Keratinocyte (primary cell): ENCODE results near the gene NEK6. TPM values are rescaled to one million over a fixed set of nuclear protein-coding genes. Genes with fewer than 3 reads are reported as not detected.

Experiments
- DNase-seq: peaks from one replicate; pipeline ENCODE4 v3.0.0-alpha.2; 2011; ENCODE audit warnings: low read depth, missing footprints, low spot score
- FAIRE-seq: peaks from 2 replicates; lab custom pipeline; 2011; peaks lifted over from hg19 to GRCh38; lab: Jason Lieb, UNC
- H2AFZ ChIP-seq: 2 replicates; pipeline ENCODE4 v1.6.0; 2012; ENCODE audit warnings: low read length, control low read depth, inconsistent platforms; ENCODE audit not compliant: control insufficient read depth
- H3K27ac ChIP-seq: 2 replicates; pipeline ENCODE4 v1.5.1; 2011; ENCODE audit warnings: low read length; ENCODE audit not compliant: control insufficient read depth, insufficient read depth
- H3K27me3 ChIP-seq: 3 replicates; pipeline ENCODE4 v1.6.0; 2011; ENCODE audit warnings: low read length; ENCODE audit not compliant: control insufficient read depth, insufficient read depth; ENCODE audit errors: extremely low read depth
- H3K36me3 ChIP-seq, 2 experiments: 2 replicates in 1 of 2; 3 replicates in 1 of 2; pipeline ENCODE4 v1.5.1; 2011; ENCODE audit warnings: low read length in 2 of 2, mild to moderate bottlenecking in 1 of 2; ENCODE audit not compliant: control insufficient read depth in 2 of 2, insufficient read depth in 2 of 2; ENCODE audit errors: extremely low read depth in 1 of 2
- H3K4me1 ChIP-seq: 3 replicates; pipeline ENCODE4 v1.5.1; 2011; ENCODE audit warnings: low read length; ENCODE audit not compliant: control insufficient read depth, insufficient read depth; ENCODE audit errors: extremely low read depth
- H3K4me2 ChIP-seq: 3 replicates; pipeline ENCODE4 v1.6.0; 2011; ENCODE audit warnings: low read depth, low read length; ENCODE audit not compliant: control insufficient read depth, insufficient read depth; ENCODE audit errors: extremely low read depth
- H3K4me3 ChIP-seq, 3 experiments: fragments of 200-600 bp in 1 of 3; sonication (generic) in 1 of 3; 2 replicates in 2 of 3; 3 replicates in 1 of 3; pipeline ENCODE4 v1.5.1; 2011 to 2016; ENCODE audit warnings: low read length in 3 of 3, mild to moderate bottlenecking in 3 of 3, control low read depth in 2 of 3, inconsistent platforms in 1 of 3, low read depth in 1 of 3, mixed read lengths in 1 of 3, mixed run types in 1 of 3, moderate library complexity in 1 of 3; ENCODE audit not compliant: control insufficient read depth in 2 of 3, insufficient read depth in 2 of 3; ENCODE audit errors: extremely low read depth in 1 of 3
- H3K79me2 ChIP-seq: 2 replicates; pipeline ENCODE4 v1.6.0; 2012; ENCODE audit warnings: low read length; ENCODE audit not compliant: control insufficient read depth, insufficient read depth
- H3K9ac ChIP-seq: 3 replicates; pipeline ENCODE4 v1.6.0; 2011; ENCODE audit warnings: low read length; ENCODE audit not compliant: control insufficient read depth, insufficient read depth; ENCODE audit errors: extremely low read depth
- H3K9me1 ChIP-seq: 3 replicates; pipeline ENCODE4 v1.6.0; 2011; ENCODE audit warnings: low read length; ENCODE audit not compliant: control insufficient read depth, insufficient read depth; ENCODE audit errors: extremely low read depth
- H3K9me3 ChIP-seq: 2 replicates; pipeline ENCODE4 v1.5.1; 2012; ENCODE audit warnings: low read depth, low read length; ENCODE audit not compliant: control insufficient read depth
- H4K20me1 ChIP-seq: 3 replicates; pipeline ENCODE4 v1.6.0; 2011; ENCODE audit warnings: low read length; ENCODE audit not compliant: control insufficient read depth, insufficient read depth; ENCODE audit errors: extremely low read depth
- CTCF ChIP-seq, 3 experiments: IDR thresholded peaks in 1 of 3; conservative IDR thresholded peaks in 1 of 3; optimal IDR thresholded peaks in 1 of 3; 2 replicates in 2 of 3; 3 replicates in 1 of 3; pipeline versions ENCODE3 to v1.5.1; 2011; ENCODE audit warnings: low read length in 3 of 3, mild to moderate bottlenecking in 3 of 3, moderate library complexity in 2 of 3, control low read depth in 1 of 3, inconsistent platforms in 1 of 3; ENCODE audit not compliant: insufficient read depth in 2 of 3; ENCODE audit errors: extremely low read depth in 1 of 3
- EZH2 ChIP-seq: IDR thresholded peaks from one replicate; pipeline ENCODE4 v1.6.1; 2012; ENCODE audit warnings: inconsistent platforms, mild to moderate bottlenecking, low read length, moderate library complexity
- dilution Hi-C: fragments of 300-500 bp; cut with MboI; formaldehyde crosslinking; loops from one replicate; pipeline ENCODE4 v1.7.0; 2020; ENCODE audit warnings: low sequenced_read_pairs; ENCODE audit not compliant: extremely low pct_ligation_motif_present
- polyA plus RNA-seq, 5 experiments: library from polyadenylated mRNA; depleted of rRNA in 3 of 5; stranded (reverse) in 3 of 5; stranded (forward) in 1 of 5; unstranded in 1 of 5; fragments of >200 nt; gene quantifications; 1 replicate in 1 of 5; 2 replicates in 3 of 5; 3 replicates in 1 of 5; pipeline versions ENCODE4 v1.2.1 to v1.2.3, GENCODE V29; 2011 to 2012; ENCODE audit warnings: missing spikeins in 2 of 5, low read depth in 1 of 5, low replicate concordance in 1 of 5

Gene NEK6
- polyA plus RNA-seq, 1 donor (not counting 4 experiments of a cell fraction or from before 2014, with no cell fraction given): 56.4 TPM

- Histone ChIP-seq H3K27me3 (no peaks in the 10 kb centered on the region), H3K36me3 (peaks cover 5 to 10% of the 10 kb centered on the region in 2 experiments), H3K9me1 (no peaks in the 10 kb centered on the region), H3K4me2 (no peak overlapping the region), H3K4me3 (no peak overlapping the region), H3K4me1 (peaks cover 6% of the 10 kb centered on the region), H2AFZ (no peak overlapping the region), H3K27ac (no peak overlapping the region), H3K9ac (no peak overlapping the region), H3K79me2 (peaks cover 95% of the 10 kb centered on the region), H3K9me3 (no peaks in the 10 kb centered on the region), H4K20me1 (peaks cover 13% of the 10 kb centered on the region)
- DNase-seq (no peak), FAIRE-seq (no peak)
- dilution Hi-C loops: no loop called here
- TF ChIP-seq EZH2 (no peak), CTCF (optimal IDR thresholded peaks at IDR 0.05 in 1 of 3, IDR thresholded peaks at IDR 0.05 in 1 of 3, conservative IDR thresholded peaks at IDR 0.05 in 1 of 3; ENCODE audit: extremely low read depth in 1 of 3, insufficient read depth in 2 of 3, low read length in 3 of 3) (no peak)
Measured at GRCh38 chr9:124372038-124372437, 114.3 kb downstream of the NEK6 start.

- peaks cover 5% of the 10 kb centered on the region in 2 experiments for H3K36me3 ChIP-seq
- DNase-seq (no peak), FAIRE-seq (no peak)
- no peak overlapping the region for H3K27ac ChIP-seq
- no peak for TF ChIP-seq EZH2
- TF ChIP-seq CTCF (optimal IDR thresholded peaks at IDR 0.05 in 1 of 3, IDR thresholded peaks at IDR 0.05 in 1 of 3, conservative IDR thresholded peaks at IDR 0.05 in 1 of 3; ENCODE audit: extremely low read depth in 1 of 3, insufficient read depth in 2 of 3, low read length in 3 of 3): no peak
- no peaks in the 10 kb centered on the region for H3K27me3 ChIP-seq
- no peak overlapping the region for H3K4me2 ChIP-seq
- H3K4me3 ChIP-seq: no peak overlapping the region
- dilution Hi-C loops: no loop called here
- no peak overlapping the region for H2AFZ ChIP-seq
- H3K79me2 ChIP-seq: peaks cover 96% of the 10 kb centered on the region
- H3K9me3 ChIP-seq: no peaks in the 10 kb centered on the region
- peaks cover 3% of the 10 kb centered on the region for H3K4me1 ChIP-seq
- H3K9ac ChIP-seq: no peak overlapping the region
- peaks cover 5% of the 10 kb centered on the region for H4K20me1 ChIP-seq
- H3K9me1 ChIP-seq: no peaks in the 10 kb centered on the region
Measured at GRCh38 chr9:124373386-124373785, 115.6 kb downstream of the NEK6 start.
